Neural cell (in vitro differentiated cells): ENCODE data around the gene MGAM2. TPM values are rescaled to one million over a fixed set of nuclear protein-coding genes. Genes with fewer than 3 reads are reported as not detected.

Experiments
- H2AFZ ChIP-seq: fragments of 200-600, 300-800 bp; sonication (generic), shearing (Covaris generic); 2 replicates; pipeline ENCODE4 v1.6.0; 2014; ENCODE audit warnings: low read depth, mild to moderate bottlenecking, antibody characterized with exemption, low read length, moderate library complexity
- H3F3A ChIP-seq: fragments of 200-600 bp; shearing (Covaris generic); 2 replicates; pipeline ENCODE4 v1.6.1; 2016; ENCODE audit warnings: mild to moderate bottlenecking, moderate library complexity, mixed read lengths, antibody characterized with exemption, low read length; ENCODE audit not compliant: insufficient read depth, poor library complexity, severe bottlenecking
- H3K27ac ChIP-seq: fragments of 200-600, 300-800 bp; sonication (generic), shearing (Covaris generic); 2 replicates; pipeline ENCODE4 v1.5.1; 2014; ENCODE audit warnings: mild to moderate bottlenecking, low read length, moderate library complexity
- H3K27me3 ChIP-seq: fragments of 300-800, 200-600 bp; sonication (generic), shearing (Covaris generic); 2 replicates; pipeline ENCODE4 v1.6.0; 2014; ENCODE audit warnings: mild to moderate bottlenecking, low read depth, low read length, moderate library complexity; ENCODE audit not compliant: insufficient read depth
- H3K36me3 ChIP-seq: fragments of 300-800, 200-600 bp; sonication (generic), shearing (Covaris generic); 2 replicates; pipeline ENCODE4 v1.5.1; 2014; ENCODE audit warnings: mild to moderate bottlenecking, antibody characterized with exemption, low read length, moderate library complexity; ENCODE audit not compliant: insufficient read depth
- H3K4me2 ChIP-seq: fragments of 300-800, 200-600 bp; sonication (generic), shearing (Covaris generic); 2 replicates; pipeline ENCODE4 v1.6.0; 2014; ENCODE audit warnings: mild to moderate bottlenecking, low read length
- H3K4me3 ChIP-seq: fragments of 300-800, 200-600 bp; sonication (generic), shearing (Covaris generic); 2 replicates; pipeline ENCODE4 v1.5.1; 2014; ENCODE audit warnings: mild to moderate bottlenecking, low read length, moderate library complexity
- H3K79me2 ChIP-seq: fragments of 200-600 bp; shearing (Covaris generic); replicated peaks from 2 replicates; pipeline ENCODE4 v1.6.0; 2014; ENCODE audit warnings: mild to moderate bottlenecking, low read length, moderate library complexity; ENCODE audit not compliant: insufficient read depth
- H3K9ac ChIP-seq: fragments of 300-800, 200-600 bp; sonication (generic), shearing (Covaris generic); 2 replicates; pipeline ENCODE4 v1.6.1; 2016; ENCODE audit warnings: mild to moderate bottlenecking, low read length, mixed read lengths
- H3K9me2 ChIP-seq: fragments of 200-600 bp; shearing (Covaris generic); 2 replicates; pipeline ENCODE4 v1.6.1; 2016; ENCODE audit warnings: mild to moderate bottlenecking, low read length, mixed read lengths; ENCODE audit not compliant: insufficient read depth
- H3K9me3 ChIP-seq: fragments of 200-600, 300-800 bp; sonication (generic), shearing (Covaris generic); 2 replicates; pipeline ENCODE4 v1.6.1; 2016; ENCODE audit warnings: mild to moderate bottlenecking, mixed run types, low read length, moderate library complexity, mixed read lengths
- H4K20me1 ChIP-seq: fragments of 200-600 bp; shearing (Covaris generic); 2 replicates; pipeline ENCODE4 v1.6.1; 2016; ENCODE audit warnings: mild to moderate bottlenecking, mixed run types; ENCODE audit not compliant: insufficient read depth
- EP300 ChIP-seq: fragments of 450-650 bp; conservative IDR thresholded peaks from 2 replicates; pipeline ENCODE4 v1.6.1; 2014; ENCODE audit warnings: antibody characterized with exemption, mild to moderate bottlenecking, moderate library complexity; ENCODE audit not compliant: poor library complexity, severe bottlenecking
- EZH2 ChIP-seq: fragments of 200-600, 300-800 bp; shearing (Covaris generic), sonication (generic); IDR thresholded peaks from 2 replicates; pipeline ENCODE4 v1.6.1; 2014; ENCODE audit warnings: antibody characterized with exemption, low read length, borderline replicate concordance, mild to moderate bottlenecking; ENCODE audit not compliant: insufficient read depth, poor library complexity, severe bottlenecking
- MXI1 ChIP-seq: fragments of 450-650 bp; conservative IDR thresholded peaks from 2 replicates; pipeline ENCODE4 v1.6.1; 2014; ENCODE audit warnings: antibody characterized with exemption, mild to moderate bottlenecking; ENCODE audit not compliant: poor library complexity, severe bottlenecking
- POLR2AphosphoS5 ChIP-seq: IDR thresholded peaks from 2 replicates; pipeline ENCODE4 v1.6.1; 2012
- RAD21 ChIP-seq: fragments of 450-650 bp; conservative IDR thresholded peaks from 2 replicates; pipeline ENCODE4 v1.6.1; 2014; ENCODE audit warnings: antibody characterized with exemption, mild to moderate bottlenecking, moderate library complexity
- SMC3 ChIP-seq: fragments of 450-650 bp; conservative IDR thresholded peaks from 2 replicates; pipeline ENCODE4 v1.6.1; 2014; ENCODE audit warnings: antibody characterized with exemption, mild to moderate bottlenecking, moderate library complexity; ENCODE audit not compliant: poor library complexity
- TAF1 ChIP-seq: IDR thresholded peaks from 2 replicates; pipeline ENCODE4 v1.6.1; 2012; ENCODE audit warnings: low read depth
- polyA plus RNA-seq: library from polyadenylated mRNA; depleted of rRNA; stranded (reverse); fragments of >200 nt; gene quantifications from 2 replicates; pipeline ENCODE4 v1.2.3, GENCODE V29; 2014
- TF ChIP-seq, protein P1 (sequence below): IDR thresholded peaks from 2 replicates; pipeline ENCODE4 v1.6.1; 2012; ENCODE audit warnings: borderline replicate concordance
- TF ChIP-seq, protein P2 (sequence below): fragments of 450-650 bp; IDR thresholded peaks from 2 replicates; pipeline ENCODE4 v1.5.1; 2014; ENCODE audit warnings: antibody characterized with exemption, mild to moderate bottlenecking, moderate library complexity; ENCODE audit not compliant: poor library complexity, severe bottlenecking

The MGAM2 gene
- polyA plus RNA-seq, 1 donor from 2014 or later = 0.76 TPM

DNA sequence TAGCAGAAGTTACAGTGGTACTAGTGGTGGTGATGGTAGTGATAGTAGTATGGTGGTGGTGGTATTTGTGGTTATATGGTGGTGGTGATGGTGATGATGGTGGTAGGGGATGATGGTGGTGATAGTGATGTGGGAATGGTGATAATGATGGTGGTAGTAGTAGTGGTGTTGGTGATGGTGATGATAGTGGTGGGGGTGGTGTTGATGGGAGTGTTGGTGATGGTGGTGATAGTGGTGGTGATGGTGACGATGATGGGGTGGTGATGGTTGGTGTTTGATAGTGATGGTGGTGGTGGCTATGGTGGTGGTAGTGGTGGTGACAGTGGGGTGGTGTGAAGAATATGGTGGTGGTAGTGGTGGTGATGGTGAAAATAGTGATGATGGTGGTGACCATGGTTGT, 27.9 kb upstream of the MGAM2 start:
- Histone ChIP-seq H3K9ac (no peak overlapping the region), H3K27ac (no peak overlapping the region), H3K4me2 (no peak overlapping the region), H3K79me2 (no peaks in the 10 kb centered on the region), H3K36me3 (no peaks in the 10 kb centered on the region), H3K9me3 (no peaks in the 10 kb centered on the region), H3K9me2 (no peaks in the 10 kb centered on the region), H3K27me3 (no peaks in the 10 kb centered on the region), H4K20me1 (no peaks in the 10 kb centered on the region), H2AFZ (no peak overlapping the region), H3K4me3 (no peak overlapping the region), H3F3A (no peaks in the 10 kb centered on the region)
- TF ChIP-seq, protein P1, sequence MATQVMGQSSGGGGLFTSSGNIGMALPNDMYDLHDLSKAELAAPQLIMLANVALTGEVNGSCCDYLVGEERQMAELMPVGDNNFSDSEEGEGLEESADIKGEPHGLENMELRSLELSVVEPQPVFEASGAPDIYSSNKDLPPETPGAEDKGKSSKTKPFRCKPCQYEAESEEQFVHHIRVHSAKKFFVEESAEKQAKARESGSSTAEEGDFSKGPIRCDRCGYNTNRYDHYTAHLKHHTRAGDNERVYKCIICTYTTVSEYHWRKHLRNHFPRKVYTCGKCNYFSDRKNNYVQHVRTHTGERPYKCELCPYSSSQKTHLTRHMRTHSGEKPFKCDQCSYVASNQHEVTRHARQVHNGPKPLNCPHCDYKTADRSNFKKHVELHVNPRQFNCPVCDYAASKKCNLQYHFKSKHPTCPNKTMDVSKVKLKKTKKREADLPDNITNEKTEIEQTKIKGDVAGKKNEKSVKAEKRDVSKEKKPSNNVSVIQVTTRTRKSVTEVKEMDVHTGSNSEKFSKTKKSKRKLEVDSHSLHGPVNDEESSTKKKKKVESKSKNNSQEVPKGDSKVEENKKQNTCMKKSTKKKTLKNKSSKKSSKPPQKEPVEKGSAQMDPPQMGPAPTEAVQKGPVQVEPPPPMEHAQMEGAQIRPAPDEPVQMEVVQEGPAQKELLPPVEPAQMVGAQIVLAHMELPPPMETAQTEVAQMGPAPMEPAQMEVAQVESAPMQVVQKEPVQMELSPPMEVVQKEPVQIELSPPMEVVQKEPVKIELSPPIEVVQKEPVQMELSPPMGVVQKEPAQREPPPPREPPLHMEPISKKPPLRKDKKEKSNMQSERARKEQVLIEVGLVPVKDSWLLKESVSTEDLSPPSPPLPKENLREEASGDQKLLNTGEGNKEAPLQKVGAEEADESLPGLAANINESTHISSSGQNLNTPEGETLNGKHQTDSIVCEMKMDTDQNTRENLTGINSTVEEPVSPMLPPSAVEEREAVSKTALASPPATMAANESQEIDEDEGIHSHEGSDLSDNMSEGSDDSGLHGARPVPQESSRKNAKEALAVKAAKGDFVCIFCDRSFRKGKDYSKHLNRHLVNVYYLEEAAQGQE = no peak
- TF ChIP-seq, protein P2, sequence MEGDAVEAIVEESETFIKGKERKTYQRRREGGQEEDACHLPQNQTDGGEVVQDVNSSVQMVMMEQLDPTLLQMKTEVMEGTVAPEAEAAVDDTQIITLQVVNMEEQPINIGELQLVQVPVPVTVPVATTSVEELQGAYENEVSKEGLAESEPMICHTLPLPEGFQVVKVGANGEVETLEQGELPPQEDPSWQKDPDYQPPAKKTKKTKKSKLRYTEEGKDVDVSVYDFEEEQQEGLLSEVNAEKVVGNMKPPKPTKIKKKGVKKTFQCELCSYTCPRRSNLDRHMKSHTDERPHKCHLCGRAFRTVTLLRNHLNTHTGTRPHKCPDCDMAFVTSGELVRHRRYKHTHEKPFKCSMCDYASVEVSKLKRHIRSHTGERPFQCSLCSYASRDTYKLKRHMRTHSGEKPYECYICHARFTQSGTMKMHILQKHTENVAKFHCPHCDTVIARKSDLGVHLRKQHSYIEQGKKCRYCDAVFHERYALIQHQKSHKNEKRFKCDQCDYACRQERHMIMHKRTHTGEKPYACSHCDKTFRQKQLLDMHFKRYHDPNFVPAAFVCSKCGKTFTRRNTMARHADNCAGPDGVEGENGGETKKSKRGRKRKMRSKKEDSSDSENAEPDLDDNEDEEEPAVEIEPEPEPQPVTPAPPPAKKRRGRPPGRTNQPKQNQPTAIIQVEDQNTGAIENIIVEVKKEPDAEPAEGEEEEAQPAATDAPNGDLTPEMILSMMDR = no peak
- TF ChIP-seq TAF1 = no peak
- TF ChIP-seq POLR2AphosphoS5 = no peak
- TF ChIP-seq EZH2 = no peak
- TF ChIP-seq MXI1 = no peak
- TF ChIP-seq RAD21 = no peak
- TF ChIP-seq SMC3 = no peak
- TF ChIP-seq EP300 = no peak

DNA sequence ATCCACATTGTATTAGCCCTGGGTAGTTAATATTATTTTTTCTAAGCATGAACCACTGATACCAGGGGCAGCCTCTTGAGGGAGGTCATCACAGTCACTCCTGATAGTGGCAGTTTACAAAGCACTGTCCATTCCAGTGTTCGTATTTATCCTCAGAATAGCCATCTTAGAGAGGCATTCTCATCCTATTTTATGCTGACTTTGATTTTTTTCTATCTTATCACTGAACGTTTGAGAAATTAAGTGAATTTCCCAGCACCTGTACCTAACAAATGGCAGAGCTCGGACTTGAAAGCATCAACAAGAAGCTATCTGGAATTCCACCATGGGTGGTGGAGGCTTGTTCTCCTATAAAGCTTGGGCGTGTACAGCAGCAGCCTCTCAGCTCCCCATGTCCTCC, 26.1 kb upstream of the MGAM2 start:
- no peak for TF ChIP-seq RAD21
- TF ChIP-seq EP300 = no peak
- no peak for TF ChIP-seq EZH2
- Histone ChIP-seq H3K4me3 (no peak overlapping the region), H3K27ac (no peak overlapping the region), H3F3A (no peaks in the 10 kb centered on the region), H3K36me3 (no peaks in the 10 kb centered on the region), H3K27me3 (no peaks in the 10 kb centered on the region), H3K9ac (no peak overlapping the region), H3K79me2 (no peaks in the 10 kb centered on the region), H3K9me3 (no peaks in the 10 kb centered on the region), H3K4me2 (no peak overlapping the region), H4K20me1 (no peaks in the 10 kb centered on the region), H3K9me2 (no peaks in the 10 kb centered on the region), H2AFZ (no peak overlapping the region)
